SK-N-SH treated with all-trans-retinoic acid at 6 μM for 48 hours (cell line): Measurements from ENCODE around the gene C1RL.

Source experiments
- ATAC-seq: fragments of 200-7000 bp; cut with Tn5 transposase; 3 replicates; pipeline ENCODE4 v1.9.1; 2020; ENCODE audit warnings: mild to moderate bottlenecking, moderate library complexity
- ARNTL ChIP-seq: fragments of 450-650 bp; formaldehyde crosslinking; IDR thresholded peaks from 2 replicates; pipeline ENCODE4 v1.5.0; 2020; ENCODE audit warnings: low read depth, mild to moderate bottlenecking, moderate library complexity, borderline replicate concordance
- BACH2 ChIP-seq: fragments of 250-450 bp; sonication (Bioruptor Pico); IDR thresholded peaks from 2 replicates; pipeline ENCODE4 v1.9.0; 2021; ENCODE audit warnings: mild to moderate bottlenecking, borderline replicate concordance
- CSDC2 ChIP-seq: fragments of 250-450 bp; sonication (Bioruptor Pico); IDR thresholded peaks from 2 replicates; pipeline ENCODE4 v1.5.0; 2020; ENCODE audit warnings: mild to moderate bottlenecking, moderate library complexity
- ESRRG ChIP-seq: fragments of 250-450 bp; sonication (Bioruptor Pico); IDR thresholded peaks from 2 replicates; pipeline ENCODE4 v1.6.1; 2021; ENCODE audit warnings: mild to moderate bottlenecking
- GLIS3 ChIP-seq: fragments of 250-450 bp; sonication (Bioruptor Pico); IDR thresholded peaks from 2 replicates; pipeline ENCODE4 v1.5.0; 2020; ENCODE audit warnings: mild to moderate bottlenecking, moderate library complexity
- ISL1 ChIP-seq: fragments of 250-450 bp; sonication (Bioruptor Pico); IDR thresholded peaks from 2 replicates; pipeline ENCODE4 v2.1.2; 2022; ENCODE audit warnings: mild to moderate bottlenecking, moderate library complexity
- OSR1 ChIP-seq: fragments of 250-450 bp; sonication (Bioruptor Pico); IDR thresholded peaks from 2 replicates; pipeline ENCODE4 v1.8.0; 2022; ENCODE audit warnings: moderate library complexity, mild to moderate bottlenecking, inconsistent platforms
- PPARA ChIP-seq: fragments of 250-450 bp; sonication (Bioruptor Pico); IDR thresholded peaks from 2 replicates; pipeline ENCODE4 v1.5.0; 2020; ENCODE audit warnings: mild to moderate bottlenecking, borderline replicate concordance
- RARB ChIP-seq: fragments of 250-450 bp; sonication (Bioruptor Pico); IDR thresholded peaks from 2 replicates; pipeline ENCODE4 v1.8.0; 2021; ENCODE audit warnings: mild to moderate bottlenecking, moderate library complexity
- SNAI2 ChIP-seq: fragments of 250-450 bp; sonication (Bioruptor Pico); IDR thresholded peaks from 2 replicates; pipeline ENCODE4 v1.5.0; 2020; ENCODE audit warnings: mild to moderate bottlenecking, moderate library complexity
- TCF4 ChIP-seq: fragments of 250-450 bp; sonication (Bioruptor Pico); IDR thresholded peaks from 2 replicates; pipeline ENCODE4 v1.8.0; 2021; ENCODE audit warnings: mild to moderate bottlenecking, moderate library complexity, borderline replicate concordance
- TOX ChIP-seq: fragments of 250-450 bp; sonication (Bioruptor Pico); IDR thresholded peaks from 2 replicates; pipeline ENCODE4 v1.8.0; 2021; ENCODE audit warnings: mild to moderate bottlenecking, moderate library complexity, borderline replicate concordance
- ZC3H10 ChIP-seq: fragments of 250-450 bp; sonication (Bioruptor Pico); IDR thresholded peaks from 2 replicates; pipeline ENCODE4 v1.5.1; 2021; ENCODE audit warnings: mild to moderate bottlenecking, moderate library complexity
- ZFP3 ChIP-seq: fragments of 250-450 bp; sonication (Bioruptor Pico); IDR thresholded peaks from 2 replicates; pipeline ENCODE4 v1.5.0; 2020; ENCODE audit warnings: mild to moderate bottlenecking, moderate library complexity
- ZFP30 ChIP-seq: fragments of 450-650 bp; formaldehyde crosslinking; IDR thresholded peaks from 2 replicates; pipeline ENCODE4 v1.5.0; 2022; ENCODE audit warnings: mild to moderate bottlenecking, moderate library complexity
- ZNF70 ChIP-seq: fragments of 450-650 bp; formaldehyde crosslinking; IDR thresholded peaks from 2 replicates; pipeline ENCODE4 v1.5.0; 2020; ENCODE audit warnings: mild to moderate bottlenecking, moderate library complexity
- ZNF8 ChIP-seq: fragments of 450-650 bp; formaldehyde crosslinking; IDR thresholded peaks from 2 replicates; pipeline ENCODE4 v1.5.0; 2020; ENCODE audit warnings: mild to moderate bottlenecking, moderate library complexity
- TF ChIP-seq, protein P1 (sequence below): fragments of 250-450 bp; sonication (Bioruptor Pico); IDR thresholded peaks from 2 replicates; pipeline ENCODE4 v1.8.0; 2021; ENCODE audit warnings: low read depth, mild to moderate bottlenecking, moderate library complexity, borderline replicate concordance
- TF ChIP-seq, protein P2 (sequence below): fragments of 250-450 bp; sonication (Bioruptor Pico); IDR thresholded peaks from 2 replicates; pipeline ENCODE4 v1.5.1; 2020; ENCODE audit warnings: low read depth, mild to moderate bottlenecking, moderate library complexity
- TF ChIP-seq, protein P3 (sequence below): fragments of 250-450 bp; sonication (Bioruptor Pico); IDR thresholded peaks from 2 replicates; pipeline ENCODE4 v1.5.0; 2020; ENCODE audit warnings: mild to moderate bottlenecking, moderate library complexity
- TF ChIP-seq, protein P4 (sequence below): fragments of 250-450 bp; sonication (Bioruptor Pico); IDR thresholded peaks from 2 replicates; pipeline ENCODE4 v1.5.1; 2021; ENCODE audit warnings: mild to moderate bottlenecking, moderate library complexity
- TF ChIP-seq, protein P5 (sequence below): fragments of 250-450 bp; sonication (Bioruptor Pico); IDR thresholded peaks from 2 replicates; pipeline ENCODE4 v1.8.0; 2020; ENCODE audit warnings: mild to moderate bottlenecking, moderate library complexity, borderline replicate concordance

The C1RL gene

DNA sequence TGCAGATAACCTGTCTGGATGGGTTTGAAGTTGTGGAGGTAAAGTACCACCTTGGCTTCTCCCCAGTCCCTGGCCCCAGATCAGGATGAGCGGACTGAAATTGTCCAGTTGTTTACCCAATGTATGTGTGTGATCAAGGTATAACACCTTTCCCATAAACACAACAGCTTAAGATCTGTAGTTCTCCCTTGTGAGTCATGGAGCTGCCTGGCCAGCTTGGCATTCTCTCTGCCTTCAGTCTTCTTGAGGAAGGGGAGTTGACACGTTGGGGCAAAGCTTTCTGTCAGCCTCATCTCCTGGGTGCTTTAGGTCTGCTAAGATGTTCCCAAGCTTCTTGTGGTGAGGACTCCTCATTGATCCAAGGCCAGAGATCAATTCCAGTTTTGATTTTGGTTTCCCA, 42.4 kb downstream of the C1RL start (continued):
- TF ChIP-seq RARB = no peak
- no peak for TF ChIP-seq ZC3H10 (CRISPR knock-in tag)
- TF ChIP-seq ESRRG (CRISPR knock-in tag) = no peak
- TF ChIP-seq OSR1 (CRISPR knock-in tag) = no peak
- no peak for TF ChIP-seq SNAI2 (CRISPR knock-in tag)
- no peak for TF ChIP-seq TOX (CRISPR knock-in tag)
- no peak for TF ChIP-seq ZNF8 (CRISPR knock-in tag)

DNA sequence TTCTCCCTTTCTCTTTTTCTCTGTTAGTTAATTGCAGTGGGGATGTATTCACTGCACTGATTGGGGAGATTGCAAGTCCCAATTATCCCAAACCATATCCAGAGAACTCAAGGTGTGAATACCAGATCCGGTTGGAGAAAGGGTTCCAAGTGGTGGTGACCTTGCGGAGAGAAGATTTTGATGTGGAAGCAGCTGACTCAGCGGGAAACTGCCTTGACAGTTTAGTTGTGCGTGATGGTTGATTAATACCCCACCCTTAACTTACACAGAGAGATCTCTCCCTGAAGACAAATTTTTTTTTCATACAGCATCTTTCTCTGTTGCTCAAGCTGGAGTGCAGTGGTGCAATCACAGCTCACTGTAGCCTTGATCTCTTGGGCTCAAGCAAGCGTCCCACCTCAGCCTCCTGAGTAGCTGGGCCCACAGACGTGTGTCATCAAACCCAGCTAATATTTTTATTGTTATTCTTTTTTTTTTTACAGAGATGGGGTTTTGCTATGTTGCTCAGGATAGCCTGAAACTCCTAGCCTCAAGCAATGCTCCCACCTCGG, 43.9 kb downstream of the C1RL start:
- no peak for TF ChIP-seq TOX (CRISPR knock-in tag)
- no peak for TF ChIP-seq SNAI2 (CRISPR knock-in tag)
- no peak for TF ChIP-seq GLIS3 (CRISPR knock-in tag)
- no peak for ATAC-seq

DNA sequence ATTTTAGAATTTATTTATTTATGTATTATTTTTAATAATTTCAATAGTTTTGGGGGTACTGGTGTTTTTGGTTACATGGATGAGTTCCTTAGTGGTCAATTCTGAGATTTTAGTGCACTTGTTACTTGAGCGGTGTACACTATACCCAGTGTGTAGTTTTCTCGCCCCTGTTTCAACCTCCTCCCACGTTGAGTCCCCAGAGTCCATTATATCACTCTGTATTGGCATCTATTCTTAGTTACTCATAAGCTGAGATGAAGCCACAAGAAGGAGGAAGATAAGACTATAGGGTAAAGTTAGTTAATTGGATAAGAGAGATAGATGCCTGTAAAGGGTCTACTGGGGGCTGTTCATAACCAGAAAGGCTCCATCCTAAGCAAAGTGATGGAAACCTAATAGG, 44.5 kb downstream of the C1RL start:
- TF ChIP-seq ARNTL (CRISPR knock-in tag) (no peak), ZFP30 (no peak), TOX (CRISPR knock-in tag) (no peak), GLIS3 (CRISPR knock-in tag) (no peak), ZFP3 (CRISPR knock-in tag) (no peak), PPARA (CRISPR knock-in tag) (no peak), SNAI2 (CRISPR knock-in tag) (no peak), RARB (no peak), CSDC2 (CRISPR knock-in tag) (no peak), OSR1 (CRISPR knock-in tag) (no peak), ZNF70 (CRISPR knock-in tag) (no peak), ISL1 (CRISPR knock-in tag) (no peak), ZNF8 (CRISPR knock-in tag) (no peak), TCF4 (CRISPR knock-in tag) (no peak), ESRRG (CRISPR knock-in tag) (no peak)
- TF ChIP-seq, protein P1, sequence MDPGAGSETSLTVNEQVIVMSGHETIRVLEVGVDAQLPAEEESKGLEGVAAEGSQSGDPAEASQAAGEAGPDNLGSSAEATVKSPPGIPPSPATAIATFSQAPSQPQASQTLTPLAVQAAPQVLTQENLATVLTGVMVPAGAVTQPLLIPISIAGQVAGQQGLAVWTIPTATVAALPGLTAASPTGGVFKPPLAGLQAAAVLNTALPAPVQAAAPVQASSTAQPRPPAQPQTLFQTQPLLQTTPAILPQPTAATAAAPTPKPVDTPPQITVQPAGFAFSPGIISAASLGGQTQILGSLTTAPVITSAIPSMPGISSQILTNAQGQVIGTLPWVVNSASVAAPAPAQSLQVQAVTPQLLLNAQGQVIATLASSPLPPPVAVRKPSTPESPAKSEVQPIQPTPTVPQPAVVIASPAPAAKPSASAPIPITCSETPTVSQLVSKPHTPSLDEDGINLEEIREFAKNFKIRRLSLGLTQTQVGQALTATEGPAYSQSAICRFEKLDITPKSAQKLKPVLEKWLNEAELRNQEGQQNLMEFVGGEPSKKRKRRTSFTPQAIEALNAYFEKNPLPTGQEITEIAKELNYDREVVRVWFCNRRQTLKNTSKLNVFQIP (CRISPR knock-in tag) = no peak
- TF ChIP-seq, protein P2, sequence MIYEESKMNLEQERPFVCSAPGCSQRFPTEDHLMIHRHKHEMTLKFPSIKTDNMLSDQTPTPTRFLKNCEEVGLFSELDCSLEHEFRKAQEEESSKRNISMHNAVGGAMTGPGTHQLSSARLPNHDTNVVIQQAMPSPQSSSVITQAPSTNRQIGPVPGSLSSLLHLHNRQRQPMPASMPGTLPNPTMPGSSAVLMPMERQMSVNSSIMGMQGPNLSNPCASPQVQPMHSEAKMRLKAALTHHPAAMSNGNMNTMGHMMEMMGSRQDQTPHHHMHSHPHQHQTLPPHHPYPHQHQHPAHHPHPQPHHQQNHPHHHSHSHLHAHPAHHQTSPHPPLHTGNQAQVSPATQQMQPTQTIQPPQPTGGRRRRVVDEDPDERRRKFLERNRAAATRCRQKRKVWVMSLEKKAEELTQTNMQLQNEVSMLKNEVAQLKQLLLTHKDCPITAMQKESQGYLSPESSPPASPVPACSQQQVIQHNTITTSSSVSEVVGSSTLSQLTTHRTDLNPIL (CRISPR knock-in tag) = no peak
- TF ChIP-seq, protein P3, sequence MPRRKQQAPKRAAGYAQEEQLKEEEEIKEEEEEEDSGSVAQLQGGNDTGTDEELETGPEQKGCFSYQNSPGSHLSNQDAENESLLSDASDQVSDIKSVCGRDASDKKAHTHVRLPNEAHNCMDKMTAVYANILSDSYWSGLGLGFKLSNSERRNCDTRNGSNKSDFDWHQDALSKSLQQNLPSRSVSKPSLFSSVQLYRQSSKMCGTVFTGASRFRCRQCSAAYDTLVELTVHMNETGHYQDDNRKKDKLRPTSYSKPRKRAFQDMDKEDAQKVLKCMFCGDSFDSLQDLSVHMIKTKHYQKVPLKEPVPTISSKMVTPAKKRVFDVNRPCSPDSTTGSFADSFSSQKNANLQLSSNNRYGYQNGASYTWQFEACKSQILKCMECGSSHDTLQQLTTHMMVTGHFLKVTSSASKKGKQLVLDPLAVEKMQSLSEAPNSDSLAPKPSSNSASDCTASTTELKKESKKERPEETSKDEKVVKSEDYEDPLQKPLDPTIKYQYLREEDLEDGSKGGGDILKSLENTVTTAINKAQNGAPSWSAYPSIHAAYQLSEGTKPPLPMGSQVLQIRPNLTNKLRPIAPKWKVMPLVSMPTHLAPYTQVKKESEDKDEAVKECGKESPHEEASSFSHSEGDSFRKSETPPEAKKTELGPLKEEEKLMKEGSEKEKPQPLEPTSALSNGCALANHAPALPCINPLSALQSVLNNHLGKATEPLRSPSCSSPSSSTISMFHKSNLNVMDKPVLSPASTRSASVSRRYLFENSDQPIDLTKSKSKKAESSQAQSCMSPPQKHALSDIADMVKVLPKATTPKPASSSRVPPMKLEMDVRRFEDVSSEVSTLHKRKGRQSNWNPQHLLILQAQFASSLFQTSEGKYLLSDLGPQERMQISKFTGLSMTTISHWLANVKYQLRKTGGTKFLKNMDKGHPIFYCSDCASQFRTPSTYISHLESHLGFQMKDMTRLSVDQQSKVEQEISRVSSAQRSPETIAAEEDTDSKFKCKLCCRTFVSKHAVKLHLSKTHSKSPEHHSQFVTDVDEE (CRISPR knock-in tag) = no peak
- TF ChIP-seq, protein P4, sequence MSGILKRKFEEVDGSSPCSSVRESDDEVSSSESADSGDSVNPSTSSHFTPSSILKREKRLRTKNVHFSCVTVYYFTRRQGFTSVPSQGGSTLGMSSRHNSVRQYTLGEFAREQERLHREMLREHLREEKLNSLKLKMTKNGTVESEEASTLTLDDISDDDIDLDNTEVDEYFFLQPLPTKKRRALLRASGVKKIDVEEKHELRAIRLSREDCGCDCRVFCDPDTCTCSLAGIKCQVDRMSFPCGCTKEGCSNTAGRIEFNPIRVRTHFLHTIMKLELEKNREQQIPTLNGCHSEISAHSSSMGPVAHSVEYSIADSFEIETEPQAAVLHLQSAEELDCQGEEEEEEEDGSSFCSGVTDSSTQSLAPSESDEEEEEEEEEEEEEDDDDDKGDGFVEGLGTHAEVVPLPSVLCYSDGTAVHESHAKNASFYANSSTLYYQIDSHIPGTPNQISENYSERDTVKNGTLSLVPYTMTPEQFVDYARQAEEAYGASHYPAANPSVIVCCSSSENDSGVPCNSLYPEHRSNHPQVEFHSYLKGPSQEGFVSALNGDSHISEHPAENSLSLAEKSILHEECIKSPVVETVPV (CRISPR knock-in tag) = no peak
- no peak for ATAC-seq

DNA sequence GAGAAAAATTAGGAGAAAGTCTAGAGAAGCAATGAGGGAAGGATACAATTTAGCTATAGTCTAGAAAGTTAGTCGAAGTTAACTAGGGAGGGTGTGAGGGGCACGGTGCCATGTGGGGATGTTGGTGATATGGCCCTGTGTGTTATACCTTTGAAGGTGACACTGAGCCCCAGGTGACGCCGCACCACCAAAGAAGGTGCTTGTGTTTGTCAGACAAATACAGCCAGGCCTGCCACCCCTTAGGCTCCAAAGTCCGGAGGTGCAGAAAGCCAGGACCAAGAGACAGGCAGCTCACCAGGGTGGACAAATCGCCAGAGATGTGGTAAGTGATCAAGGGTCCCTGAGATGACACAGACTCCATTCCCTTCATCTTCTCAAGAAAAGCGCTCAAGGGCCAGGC, 47.4 kb downstream of the C1RL start:
- ATAC-seq = no peak
- TF ChIP-seq, protein P5, sequence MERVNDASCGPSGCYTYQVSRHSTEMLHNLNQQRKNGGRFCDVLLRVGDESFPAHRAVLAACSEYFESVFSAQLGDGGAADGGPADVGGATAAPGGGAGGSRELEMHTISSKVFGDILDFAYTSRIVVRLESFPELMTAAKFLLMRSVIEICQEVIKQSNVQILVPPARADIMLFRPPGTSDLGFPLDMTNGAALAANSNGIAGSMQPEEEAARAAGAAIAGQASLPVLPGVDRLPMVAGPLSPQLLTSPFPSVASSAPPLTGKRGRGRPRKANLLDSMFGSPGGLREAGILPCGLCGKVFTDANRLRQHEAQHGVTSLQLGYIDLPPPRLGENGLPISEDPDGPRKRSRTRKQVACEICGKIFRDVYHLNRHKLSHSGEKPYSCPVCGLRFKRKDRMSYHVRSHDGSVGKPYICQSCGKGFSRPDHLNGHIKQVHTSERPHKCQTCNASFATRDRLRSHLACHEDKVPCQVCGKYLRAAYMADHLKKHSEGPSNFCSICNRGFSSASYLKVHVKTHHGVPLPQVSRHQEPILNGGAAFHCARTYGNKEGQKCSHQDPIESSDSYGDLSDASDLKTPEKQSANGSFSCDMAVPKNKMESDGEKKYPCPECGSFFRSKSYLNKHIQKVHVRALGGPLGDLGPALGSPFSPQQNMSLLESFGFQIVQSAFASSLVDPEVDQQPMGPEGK (CRISPR knock-in tag) = no peak
- TF ChIP-seq ISL1 (CRISPR knock-in tag) (no peak), ZNF70 (CRISPR knock-in tag) (no peak), BACH2 (CRISPR knock-in tag) (no peak)
- TF ChIP-seq, protein P2 (CRISPR knock-in tag) = no peak
- TF ChIP-seq, protein P1 (CRISPR knock-in tag) = no peak
